ENCODE results near the gene GNG14. TPM values are rescaled to one million over a fixed set of nuclear protein-coding genes. Genes with fewer than 3 reads are reported as not detected.

The GNG14 gene
- total and polyA plus RNA-seq, 2 donors (not counting 3 experiments of a cell fraction or from before 2014, with no cell fraction given): not detected

DNA sequence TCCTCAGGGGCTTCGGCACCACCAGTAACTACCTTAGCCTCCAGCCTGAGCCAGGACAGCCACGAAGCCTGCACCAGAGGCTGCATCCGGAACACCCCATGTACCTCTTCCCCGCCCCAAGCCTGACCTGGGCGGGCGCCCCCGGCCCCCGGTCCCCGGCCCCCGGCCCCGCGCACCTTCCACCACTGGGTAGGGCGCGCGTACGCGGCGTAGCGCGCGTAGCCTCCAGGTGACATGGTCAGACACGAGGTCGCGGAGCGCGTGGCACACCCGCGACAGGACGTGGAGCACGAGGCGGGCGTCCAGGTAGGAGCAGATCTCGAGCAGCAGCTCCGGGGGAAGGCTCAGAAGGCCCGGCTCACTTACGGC is 8.2 kb downstream of the GNG14 start:
- DNase-seq (ENCODE audit: low read depth, low spot score) (no peak), FAIRE-seq (no peak)
- POLR2A ChIA-PET: no interaction called here
- peak overlapping the region; percentile 64 for H3K4me2 ChIP-seq (ENCODE audit: insufficient read depth, low read length)
- H3K36me3 ChIP-seq (ENCODE audit: control insufficient read depth in 2 of 2, extremely low read depth in 1 of 2, insufficient read depth in 2 of 2, low read length in 2 of 2): peaks cover 3 to 13% of the 10 kb centered on the region in 2 experiments
- dilution Hi-C loops (cut with MboI; ENCODE audit: extremely low pct_ligation_motif_present, low sequenced_read_pairs) (no loop called here), intact Hi-C loops (cut with micrococcal nuclease) (loop anchor here (1.0 kb wide), 2 partner anchors 26 to 41 kb away; partner anchors contain the start of gene GET3)
- CTCF ChIA-PET: no interaction called here
- H2AFZ ChIP-seq (ENCODE audit: low read depth, low read length): peak overlapping the region; percentile 46
- no peaks in the 10 kb centered on the region for H3K9me3 ChIP-seq (replicated peaks; ENCODE audit: control insufficient read depth, insufficient read depth, low read length)
- H3K27ac ChIP-seq (ENCODE audit: insufficient read depth, low read depth, low read length): no peak overlapping the region
- peak overlapping the region; percentile 2 to 56 (median 31) for H3K4me3 ChIP-seq (replicated peaks in 1 of 3; ENCODE audit: insufficient read depth in 1 of 3, low read depth in 1 of 3, low read length in 3 of 3)
- peak overlapping the region; percentile 22 for H3K9ac ChIP-seq (replicated peaks; ENCODE audit: extremely low read depth, insufficient read depth, low read length)
- BruUV-seq (replicated peaks): no TSS peak
- H3K4me1 ChIP-seq (ENCODE audit: control insufficient read depth, extremely low read depth, insufficient read depth, low read length): peaks cover 15% of the 10 kb centered on the region
- no peaks in the 10 kb centered on the region for H3K27me3 ChIP-seq (ENCODE audit: control insufficient read depth in 2 of 2, insufficient read depth in 2 of 2, low read length in 2 of 2)
- no peaks in the 10 kb centered on the region for H3K9me1 ChIP-seq (replicated peaks; ENCODE audit: control insufficient read depth, extremely low read depth, insufficient read depth, low read length)
- TF ChIP-seq GATA2 (IDR thresholded peaks at IDR 0.05; ENCODE audit: insufficient read depth, insufficient read length, low read depth, low read length) (no peak), FOS (IDR thresholded peaks at IDR 0.05; ENCODE audit: borderline replicate concordance, insufficient read depth, low read length) (no peak), EZH2 (IDR thresholded peaks at IDR 0.05; ENCODE audit: borderline replicate concordance, low read depth, low read length, severe bottlenecking) (no peak), POLR2AphosphoS5 (IDR thresholded peaks at IDR 0.05; ENCODE audit: insufficient read depth, low read depth, low read length) (no peak), JUN (IDR thresholded peaks at IDR 0.05; ENCODE audit: borderline replicate concordance, insufficient read depth, insufficient read length, low read depth) (no peak), POLR2A (IDR thresholded peaks at IDR 0.05; ENCODE audit: low read depth, low read length) (no peak), MYC (IDR thresholded peaks at IDR 0.05; ENCODE audit: low read depth, low read length) (no peak)
- TF ChIP-seq, protein P1, sequence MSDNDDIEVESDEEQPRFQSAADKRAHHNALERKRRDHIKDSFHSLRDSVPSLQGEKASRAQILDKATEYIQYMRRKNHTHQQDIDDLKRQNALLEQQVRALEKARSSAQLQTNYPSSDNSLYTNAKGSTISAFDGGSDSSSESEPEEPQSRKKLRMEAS (IDR thresholded peaks at IDR 0.05; ENCODE audit: insufficient read depth, insufficient read length): no peak
- TF ChIP-seq, protein P2, sequence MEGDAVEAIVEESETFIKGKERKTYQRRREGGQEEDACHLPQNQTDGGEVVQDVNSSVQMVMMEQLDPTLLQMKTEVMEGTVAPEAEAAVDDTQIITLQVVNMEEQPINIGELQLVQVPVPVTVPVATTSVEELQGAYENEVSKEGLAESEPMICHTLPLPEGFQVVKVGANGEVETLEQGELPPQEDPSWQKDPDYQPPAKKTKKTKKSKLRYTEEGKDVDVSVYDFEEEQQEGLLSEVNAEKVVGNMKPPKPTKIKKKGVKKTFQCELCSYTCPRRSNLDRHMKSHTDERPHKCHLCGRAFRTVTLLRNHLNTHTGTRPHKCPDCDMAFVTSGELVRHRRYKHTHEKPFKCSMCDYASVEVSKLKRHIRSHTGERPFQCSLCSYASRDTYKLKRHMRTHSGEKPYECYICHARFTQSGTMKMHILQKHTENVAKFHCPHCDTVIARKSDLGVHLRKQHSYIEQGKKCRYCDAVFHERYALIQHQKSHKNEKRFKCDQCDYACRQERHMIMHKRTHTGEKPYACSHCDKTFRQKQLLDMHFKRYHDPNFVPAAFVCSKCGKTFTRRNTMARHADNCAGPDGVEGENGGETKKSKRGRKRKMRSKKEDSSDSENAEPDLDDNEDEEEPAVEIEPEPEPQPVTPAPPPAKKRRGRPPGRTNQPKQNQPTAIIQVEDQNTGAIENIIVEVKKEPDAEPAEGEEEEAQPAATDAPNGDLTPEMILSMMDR (IDR thresholded peaks at IDR 0.05; ENCODE audit: extremely low read depth in 1 of 2, insufficient read depth in 1 of 2, low read depth in 1 of 2, low read length in 2 of 2): no peak
- no peaks in the 10 kb centered on the region for H3K79me2 ChIP-seq (ENCODE audit: control insufficient read depth, insufficient read depth, low read length)
- no peaks in the 10 kb centered on the region for H4K20me1 ChIP-seq (replicated peaks; ENCODE audit: control insufficient read depth, extremely low read depth, insufficient read depth, low read length)

Data from endothelial cell of umbilical vein (primary cell).